HG03442 (cell line): Measurements from ENCODE around the gene BMP6.

ENCODE experiments used
- ATAC-seq: cut with Tn5 transposase; IDR thresholded peaks from one replicate; pipeline ENCODE4 v1.9.1; 2021; ENCODE audit warnings: mild to moderate bottlenecking, moderate library complexity; ENCODE audit not compliant: unreplicated experiment

Gene BMP6

DNA sequence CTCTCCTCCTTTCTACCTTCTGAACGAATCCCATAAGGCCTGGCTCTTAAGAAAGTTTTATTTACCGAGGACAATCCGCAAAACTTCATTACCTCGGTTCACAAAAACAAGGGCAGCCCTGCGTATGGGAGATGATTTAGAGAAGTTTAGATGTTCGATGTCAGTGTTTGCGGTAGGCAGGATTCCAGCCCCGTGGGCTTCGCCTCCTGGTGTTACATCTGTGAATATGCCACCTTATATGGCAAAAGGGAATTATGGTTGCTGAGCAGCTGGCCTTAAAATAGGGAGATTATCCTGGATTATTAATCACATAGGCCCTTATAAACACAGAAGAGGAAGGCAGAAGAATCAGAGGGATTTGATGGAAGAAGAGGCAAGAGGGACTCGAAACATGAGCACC, 21.1 kb downstream of the BMP6 start:
- no peak for ATAC-seq

DNA sequence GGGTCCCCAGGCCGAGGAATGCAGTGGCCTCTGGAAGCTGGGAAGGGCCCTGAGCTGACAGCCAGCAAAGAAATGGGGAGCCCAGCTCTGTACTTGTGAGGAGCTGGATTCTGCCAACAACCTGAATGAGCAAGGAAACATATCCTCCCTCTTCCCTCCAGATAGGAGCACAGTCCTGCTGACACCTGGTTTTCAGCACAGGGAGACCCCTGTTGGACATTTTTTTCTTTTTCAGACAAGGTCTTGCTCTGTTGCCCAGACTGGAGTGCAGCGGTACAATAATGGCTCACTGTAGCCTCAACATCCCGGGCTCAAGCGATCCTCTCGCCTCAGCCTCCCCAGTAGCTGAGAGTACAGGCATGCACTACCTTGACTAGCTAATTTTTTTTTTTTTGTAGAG, 21.5 kb downstream of the BMP6 start:
- no peak for ATAC-seq

DNA sequence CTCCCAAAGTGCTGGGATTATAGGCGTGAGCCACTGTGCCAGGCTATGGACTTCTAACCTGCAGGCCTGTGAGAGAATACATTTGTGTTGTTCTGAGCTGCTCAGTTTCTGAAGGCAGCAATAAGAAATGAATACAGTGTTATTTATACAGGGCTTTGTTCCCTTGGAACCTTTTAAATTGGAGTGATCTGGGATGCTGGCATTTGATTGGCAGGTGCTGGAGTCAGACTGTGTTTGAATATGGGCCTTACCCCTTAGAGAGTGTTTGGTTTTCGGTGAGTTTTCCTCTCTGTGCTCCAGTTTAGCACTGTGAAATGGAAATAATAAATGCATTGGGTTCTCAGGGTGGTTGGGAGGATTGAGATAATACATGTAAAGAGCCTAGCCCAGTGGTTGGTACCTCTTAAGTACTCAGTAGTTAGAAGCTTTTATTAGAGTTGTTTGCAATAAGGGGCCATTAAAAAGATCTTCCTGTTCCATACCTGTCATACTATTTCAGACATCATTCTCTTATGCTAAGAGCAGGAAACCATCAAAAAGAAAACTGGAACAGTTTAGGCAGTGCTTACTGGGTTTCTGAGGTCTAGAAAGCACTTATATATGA, 22.1 kb downstream of the BMP6 start:
- ATAC-seq: no peak

DNA sequence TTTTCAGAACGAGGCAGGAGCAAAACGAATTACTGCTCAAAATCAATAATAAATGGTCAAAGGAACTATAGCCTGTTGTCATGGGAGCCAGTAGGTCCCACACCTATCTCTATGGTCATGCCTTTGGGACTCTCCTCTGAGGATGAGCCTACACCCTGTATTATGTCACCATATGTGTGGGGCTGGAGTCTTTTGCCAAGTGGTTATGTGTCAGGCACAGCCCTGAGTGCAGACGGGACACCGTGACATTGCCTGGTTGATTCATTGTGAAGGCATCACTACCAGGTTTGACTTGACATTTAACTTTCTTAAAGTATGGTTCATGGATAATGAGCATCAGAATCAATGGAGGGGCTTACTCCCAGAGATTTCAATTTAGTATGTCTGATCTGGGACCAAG, 23.6 kb downstream of the BMP6 start:
- no peak for ATAC-seq

DNA sequence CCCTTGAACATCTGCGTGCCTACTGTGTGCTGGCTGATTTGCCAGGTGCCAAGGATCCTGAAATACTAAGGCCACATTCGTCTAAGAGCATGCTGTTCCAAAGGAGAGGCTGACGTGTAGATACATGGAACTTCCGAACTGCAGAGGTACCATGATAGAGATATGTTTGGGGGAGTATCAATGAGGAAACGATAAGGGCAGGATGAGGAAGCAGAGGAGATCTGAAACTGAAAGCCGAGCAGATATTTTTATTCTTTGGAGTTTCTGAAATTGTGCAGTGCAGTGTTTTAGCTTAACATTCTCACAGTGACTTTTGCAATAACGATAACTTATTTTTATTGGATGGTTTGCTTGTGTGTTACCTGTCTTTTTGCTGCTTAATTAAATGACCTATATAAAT, 24.3 kb downstream of the BMP6 start:
- no peak for ATAC-seq

DNA sequence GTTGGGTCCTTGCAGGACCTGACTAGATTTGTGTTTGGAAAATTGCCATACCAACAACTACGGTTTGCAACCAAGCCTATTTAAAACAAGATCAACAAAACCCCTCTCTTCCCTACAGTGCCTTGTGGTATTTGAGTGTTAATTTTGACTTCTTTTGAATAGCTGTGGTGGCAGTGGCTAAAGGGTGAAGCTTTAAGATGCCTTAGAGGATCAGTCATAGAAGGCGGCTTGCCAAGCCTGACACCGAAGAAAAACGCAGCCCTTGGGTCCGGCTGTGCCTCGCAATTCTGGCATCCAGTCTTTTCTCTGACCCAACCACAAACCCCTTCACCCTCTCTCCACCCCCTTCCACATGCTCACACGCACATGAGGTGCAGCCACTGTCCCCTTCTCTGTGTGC, 32.6 kb downstream of the BMP6 start:
- no peak for ATAC-seq

DNA sequence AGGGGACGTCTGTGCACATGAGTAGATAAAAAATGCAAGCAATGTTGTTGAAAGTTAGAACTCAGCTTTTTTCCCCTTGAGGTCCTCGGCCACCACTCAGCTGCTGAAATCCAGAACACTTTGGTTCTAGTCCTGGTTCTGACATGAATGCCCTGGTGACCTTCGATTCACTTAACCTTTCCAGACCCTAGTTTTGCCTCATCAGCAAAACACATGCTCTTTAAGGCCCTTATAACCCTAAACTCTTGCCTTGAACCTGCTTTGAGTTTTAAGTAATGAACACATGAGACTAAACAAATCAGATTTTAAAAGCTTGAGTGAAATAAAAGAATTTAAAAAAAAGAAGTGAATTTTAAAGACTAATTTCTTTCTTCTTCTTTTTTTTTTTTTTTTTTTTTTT, 33.4 kb downstream of the BMP6 start:
- ATAC-seq: no peak

DNA sequence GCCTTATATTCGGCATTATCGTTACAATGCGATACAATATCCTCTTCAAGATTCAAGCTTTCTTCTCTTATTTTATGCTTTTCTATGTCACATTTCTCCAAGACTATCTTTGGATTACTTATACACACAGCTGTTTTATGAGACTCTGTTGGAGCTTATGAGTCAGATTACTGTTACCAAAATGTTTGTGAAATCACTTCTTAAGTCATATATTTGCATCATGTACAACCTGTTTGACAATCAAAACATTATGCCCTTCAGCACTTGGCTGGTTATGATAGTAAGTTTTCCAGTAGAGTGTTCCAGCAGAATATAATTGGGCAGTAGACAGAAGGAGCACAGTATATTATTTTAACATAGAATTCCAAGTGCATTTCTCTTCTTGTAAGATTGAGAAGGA, 35.2 kb downstream of the BMP6 start:
- no peak for ATAC-seq

DNA sequence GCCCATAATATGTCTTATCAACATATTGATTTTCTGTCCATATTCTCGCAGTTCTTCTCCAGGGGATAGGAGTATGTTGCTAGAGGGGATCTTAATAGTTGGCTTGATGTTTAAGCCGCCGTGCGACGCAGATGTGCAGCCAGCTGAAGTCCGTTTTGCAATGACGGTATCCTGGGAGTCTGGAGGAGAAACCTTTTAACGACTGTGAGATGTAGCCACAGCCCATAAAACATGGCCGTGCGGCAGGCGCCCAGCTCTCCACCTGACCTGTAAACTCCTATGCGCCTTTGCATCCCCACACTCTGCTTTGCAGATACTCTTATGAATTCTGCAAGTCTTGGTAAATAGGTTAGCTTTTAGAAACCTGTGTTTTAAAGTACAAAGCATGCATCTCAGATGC, 36.9 kb downstream of the BMP6 start:
- no peak for ATAC-seq

DNA sequence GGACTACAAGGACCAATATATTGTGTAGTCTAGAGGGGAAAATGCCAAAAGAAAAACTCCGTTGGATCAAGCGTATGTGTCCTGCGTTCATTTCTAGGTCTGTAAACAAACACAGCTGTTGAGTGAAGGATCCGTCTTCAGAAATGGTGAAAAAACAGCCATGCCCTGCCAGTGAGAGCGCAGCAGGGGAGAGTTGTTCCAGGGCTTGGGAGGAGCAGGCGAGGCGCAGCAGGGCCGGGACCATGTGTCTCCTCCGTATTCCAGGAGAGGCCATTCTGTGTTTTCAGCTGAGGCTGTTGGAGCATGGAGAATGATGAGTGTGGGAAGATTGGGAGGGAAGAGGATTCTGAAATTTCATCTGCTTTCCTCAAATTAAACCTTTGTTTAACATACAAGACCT, 38.0 kb downstream of the BMP6 start:
- ATAC-seq: no peak

DNA sequence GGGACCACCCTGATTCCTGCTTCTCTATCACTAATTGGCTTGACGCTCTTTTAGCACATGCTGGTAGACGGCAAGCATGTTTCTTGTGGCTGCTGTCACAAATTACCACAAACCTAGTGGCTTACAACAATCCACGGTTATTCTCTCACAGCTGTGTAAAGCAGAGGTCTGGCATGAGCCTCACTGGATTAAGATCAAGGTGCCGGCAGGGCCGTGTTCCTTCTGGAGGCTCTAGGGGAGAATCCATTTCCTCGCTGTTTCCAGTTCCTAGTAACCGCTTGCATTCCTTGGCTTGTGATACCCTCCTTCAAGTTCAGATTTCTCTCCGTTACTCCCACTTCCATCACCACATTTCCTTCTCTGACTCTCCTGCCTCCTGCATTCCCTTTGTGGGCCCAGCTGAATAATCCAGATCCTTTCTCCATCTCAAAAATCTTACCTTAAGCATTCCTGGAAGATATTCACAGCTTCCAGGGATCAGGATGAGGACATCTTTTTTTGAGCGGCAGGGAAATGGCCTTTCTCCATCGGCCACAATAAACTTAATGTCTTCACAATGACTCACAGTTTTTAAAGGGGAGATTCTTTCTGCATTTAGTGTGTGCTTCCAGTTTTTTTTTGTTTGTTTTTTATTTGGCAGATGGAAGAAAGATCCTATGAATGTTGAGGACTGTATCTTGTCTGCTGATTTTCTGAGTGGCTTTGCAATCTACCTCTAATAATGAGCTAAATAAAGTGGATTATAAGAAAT, 39.9 kb downstream of the BMP6 start:
- no peak for ATAC-seq

DNA sequence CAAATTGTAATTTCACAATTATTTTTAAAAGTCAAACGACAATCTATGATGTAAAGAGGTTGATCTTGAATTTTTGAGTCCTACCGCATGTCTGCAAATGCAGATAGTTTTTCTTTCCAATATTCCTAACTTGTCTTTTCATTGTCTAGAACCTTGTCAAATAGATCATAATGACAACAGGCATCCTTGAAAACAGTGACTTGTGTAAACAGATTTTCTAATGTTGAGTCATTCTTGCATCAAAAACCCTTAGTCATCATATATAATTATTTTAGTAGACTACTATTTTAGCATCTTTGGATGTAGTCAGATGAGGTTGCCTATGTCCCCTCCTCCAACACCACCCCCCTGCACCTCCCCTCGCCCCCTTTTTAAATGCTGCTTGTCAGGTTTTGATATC, 43.8 kb downstream of the BMP6 start:
- no peak for ATAC-seq

DNA sequence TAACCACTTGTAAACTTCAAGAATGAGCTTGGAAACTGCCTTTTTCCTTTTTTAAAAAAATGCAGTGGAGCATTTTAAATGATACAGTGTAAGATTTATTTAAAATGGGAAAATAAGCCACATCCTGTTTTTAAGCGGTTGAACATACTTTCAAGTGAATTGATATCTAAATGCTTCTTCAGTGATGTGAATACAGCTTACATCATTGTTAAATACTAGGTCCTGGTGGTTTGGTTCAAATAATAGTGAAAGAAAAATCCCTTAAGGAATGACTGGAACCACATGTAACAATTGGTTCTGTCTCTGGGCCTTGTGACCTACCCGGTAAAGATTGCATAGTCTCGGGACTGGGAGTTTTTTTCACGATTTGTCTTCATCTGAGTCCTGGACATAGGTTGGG, 44.2 kb downstream of the BMP6 start:
- ATAC-seq: no peak

DNA sequence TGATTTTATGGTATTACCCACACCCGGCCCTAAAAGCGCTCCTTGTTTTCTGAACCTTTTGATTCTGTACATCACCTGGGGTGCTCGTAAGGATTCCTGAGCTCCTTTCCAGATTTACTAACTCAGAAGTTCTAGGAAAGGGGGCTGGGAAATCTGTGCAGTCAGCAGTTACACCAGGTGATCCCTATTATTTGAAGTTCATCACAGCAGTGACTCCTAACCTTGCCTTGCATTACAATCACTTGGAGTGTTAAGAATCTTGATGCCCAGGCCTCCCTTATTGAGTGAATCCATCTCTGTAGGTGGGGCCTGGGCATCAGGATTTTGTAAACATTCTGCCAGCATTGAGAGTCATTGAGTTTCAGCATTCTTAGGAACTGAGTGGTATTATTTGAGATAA, 44.7 kb downstream of the BMP6 start:
- no peak for ATAC-seq

DNA sequence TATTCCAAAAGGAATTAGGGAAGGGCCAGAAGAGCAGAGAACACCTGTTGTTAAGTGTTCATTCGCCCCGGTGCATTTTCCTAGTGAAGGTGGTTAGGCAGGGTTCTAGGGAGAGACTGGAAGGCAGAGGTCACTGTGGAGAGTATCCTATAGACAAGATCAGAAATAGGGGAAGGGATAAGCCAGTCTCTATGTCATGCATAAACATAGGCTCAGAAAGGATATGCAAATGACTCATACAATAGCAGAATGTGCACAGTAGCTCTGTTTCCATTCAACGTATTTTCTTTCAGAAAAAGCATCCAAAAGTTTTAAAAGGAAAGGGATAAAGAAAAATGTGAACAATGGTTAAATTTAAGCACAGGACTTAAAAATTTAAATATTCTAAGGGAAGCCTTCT, 47.4 kb downstream of the BMP6 start:
- no peak for ATAC-seq

DNA sequence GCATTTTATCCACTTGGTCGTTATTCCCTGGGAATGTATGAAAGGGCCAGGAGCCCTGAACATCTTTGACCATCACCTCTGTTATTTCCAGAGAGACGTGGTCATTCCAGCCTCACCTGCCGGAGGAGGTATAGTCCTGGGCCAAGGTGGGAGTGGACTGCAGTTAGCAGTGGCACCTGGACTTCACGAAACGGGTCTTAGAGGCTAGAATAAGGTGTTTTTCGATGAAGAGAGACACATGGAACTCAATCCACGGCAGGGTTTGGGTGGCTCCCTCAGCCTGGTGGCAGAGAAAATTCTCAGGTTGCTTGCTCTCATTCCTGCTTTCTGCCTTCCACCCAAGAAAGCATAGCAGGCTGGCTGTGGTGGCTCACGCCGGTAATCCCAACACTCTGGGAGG, 48.0 kb downstream of the BMP6 start:
- no peak for ATAC-seq

DNA sequence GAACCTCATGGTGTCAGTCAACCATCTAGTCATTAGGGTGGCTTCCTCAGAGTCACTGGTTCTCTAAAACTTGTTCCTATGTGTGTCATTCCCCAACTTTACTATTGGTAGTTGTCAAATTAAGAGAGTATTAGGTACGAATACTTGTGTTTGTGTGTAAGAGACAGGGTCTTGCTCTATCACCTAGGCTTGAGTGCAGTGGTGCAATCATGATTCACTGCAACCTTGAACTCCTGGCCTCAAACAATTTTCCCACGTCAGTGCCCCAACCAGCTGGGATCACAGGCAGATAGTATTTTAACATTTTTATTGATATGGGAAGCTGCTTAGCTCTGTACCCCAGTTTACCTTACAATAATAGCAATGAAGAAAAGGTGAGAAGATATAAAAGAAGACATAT, 50.6 kb downstream of the BMP6 start:
- no peak for ATAC-seq

DNA sequence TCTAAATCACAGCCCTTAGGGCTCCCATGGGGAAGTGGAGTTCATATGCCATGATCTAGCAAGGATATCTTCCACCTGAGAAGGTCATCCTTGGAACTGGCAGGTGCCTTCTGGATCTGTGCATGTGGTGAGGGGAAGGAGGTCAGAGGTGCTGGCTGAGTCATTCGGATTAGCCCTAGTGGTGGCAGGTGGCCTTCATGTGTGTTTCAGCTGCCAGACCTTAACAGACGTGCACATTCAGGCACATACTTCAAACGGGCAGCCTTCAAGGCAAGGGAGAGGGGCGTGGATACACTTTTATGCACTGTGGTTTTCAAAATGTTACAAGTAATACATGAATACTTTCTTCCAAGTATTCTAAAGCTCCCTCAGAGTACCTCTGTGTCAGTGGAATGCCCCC, 51.2 kb downstream of the BMP6 start:
- ATAC-seq: no peak

DNA sequence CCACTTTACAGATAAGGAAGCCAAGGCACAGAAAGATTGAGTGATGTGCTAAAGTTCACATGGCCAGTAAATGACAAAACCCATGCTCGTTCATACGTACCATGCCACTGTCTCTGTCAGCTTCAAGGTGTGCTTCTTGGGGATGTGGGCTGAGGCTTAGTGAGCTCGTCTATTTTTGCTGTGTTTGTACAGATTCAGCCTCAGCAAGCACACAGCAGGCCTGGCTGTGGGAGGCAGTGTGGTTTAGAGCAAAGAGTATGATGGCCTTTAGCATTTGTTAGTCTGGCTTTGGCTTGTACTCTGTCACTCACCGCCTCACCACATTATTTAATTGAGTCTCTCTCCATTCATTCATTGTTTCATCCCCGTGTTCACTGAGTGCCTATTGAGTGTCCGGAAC, 55.3 kb downstream of the BMP6 start:
- no peak for ATAC-seq

DNA sequence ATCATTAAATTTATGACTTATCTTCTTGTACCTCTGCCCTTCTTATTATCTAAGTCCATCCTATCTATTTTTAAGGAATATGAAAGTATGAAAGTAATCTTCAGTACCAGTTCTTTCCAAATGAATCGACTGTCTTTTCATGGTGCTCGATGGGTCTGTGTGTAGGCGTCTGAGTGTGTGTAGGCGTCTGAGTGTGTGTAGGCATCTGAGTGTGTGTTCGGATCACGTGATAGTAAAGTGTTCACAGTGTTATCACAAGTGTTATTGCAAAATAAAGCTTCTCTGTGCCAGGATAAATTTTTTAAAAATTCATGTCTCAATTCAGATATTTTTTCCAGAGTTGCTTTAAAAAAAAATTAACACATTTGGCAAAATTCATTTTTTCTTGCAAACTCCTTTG, 58.3 kb downstream of the BMP6 start:
- no peak for ATAC-seq

DNA sequence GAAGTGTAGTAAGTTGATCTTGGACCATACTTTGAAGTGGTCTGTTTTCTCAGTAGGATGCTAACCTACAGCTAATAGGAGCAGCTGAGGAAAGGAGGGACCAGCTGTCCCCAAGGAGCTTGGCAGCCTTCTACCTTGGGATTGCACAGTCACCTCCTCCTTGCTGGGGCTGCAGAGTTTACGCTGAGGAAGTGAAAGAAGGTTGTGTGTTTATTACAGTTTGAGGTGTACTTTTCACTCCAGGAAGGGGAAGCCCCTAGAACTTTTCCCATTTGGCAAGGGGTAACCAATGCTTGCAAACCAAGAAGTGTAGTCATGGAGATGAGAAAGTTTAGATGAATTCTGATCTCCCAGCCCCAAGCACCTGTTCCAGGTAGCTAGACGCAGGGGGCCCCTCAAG, 58.8 kb downstream of the BMP6 start:
- ATAC-seq: peak; percentile 61

DNA sequence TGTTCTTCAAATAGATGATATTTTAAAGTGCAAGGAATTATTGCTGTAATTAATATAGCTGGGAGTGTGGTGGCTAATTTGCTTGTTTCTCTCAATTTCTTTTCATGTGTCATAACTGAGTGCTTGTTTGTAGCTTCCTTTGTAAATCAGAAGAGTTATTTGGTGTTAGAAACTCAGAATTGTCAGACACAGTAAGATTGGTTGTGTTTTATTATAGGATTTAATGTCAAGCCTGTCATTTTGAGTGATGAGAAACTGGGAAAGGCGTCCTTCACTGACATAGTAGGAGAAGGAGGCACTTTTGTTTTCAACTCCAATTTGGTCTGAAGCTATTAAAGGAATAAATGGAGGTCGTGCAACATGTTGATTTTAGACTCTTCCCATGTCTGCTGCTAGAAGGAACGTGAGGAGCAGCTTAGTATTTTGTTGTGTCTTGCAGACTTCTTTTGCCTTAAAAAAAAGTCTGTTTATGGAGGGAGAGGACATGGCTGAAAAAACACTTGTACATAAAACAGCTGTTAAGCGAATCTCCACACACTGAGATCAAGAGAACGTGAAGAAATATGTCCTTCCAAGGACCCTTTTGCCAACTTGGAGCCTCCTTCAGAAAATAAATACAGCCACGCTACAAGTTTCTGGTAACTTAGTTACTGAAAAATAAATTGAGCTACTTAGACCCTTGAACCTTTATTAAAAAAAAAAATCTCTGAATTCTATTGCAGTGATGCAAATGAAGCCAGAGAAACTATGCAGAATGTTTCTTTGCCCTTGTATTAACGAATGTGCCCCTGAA, 59.5 kb downstream of the BMP6 start:
- no peak for ATAC-seq
